OCI-LY3 (cell line): ENCODE results near the gene SH2D6.

Experiments used
- H2AFZ ChIP-seq: fragments of 200-600, 300-600 bp; shearing (Covaris generic); 2 replicates; pipeline ENCODE4 v1.6.0; 2014; ENCODE audit warnings: antibody characterized with exemption, low read depth, low read length
- H3K27ac ChIP-seq: fragments of 200-600, 300-600 bp; sonication (generic); 2 replicates; pipeline ENCODE4 v1.5.1; 2014; ENCODE audit warnings: mild to moderate bottlenecking, low read length, moderate library complexity, mixed read lengths
- H3K27me3 ChIP-seq: fragments of 200-600, 300-600 bp; sonication (generic); 2 replicates; pipeline ENCODE4 v1.6.1; 2014; ENCODE audit warnings: low read depth, low read length, mixed read lengths
- H3K36me3 ChIP-seq: fragments of 200-600, 300-600 bp; sonication (generic); replicated peaks from 2 replicates; pipeline ENCODE3; 2014; ENCODE audit warnings: low read depth, low read length, mixed read lengths
- H3K4me1 ChIP-seq: fragments of 300-600, 200-600 bp; sonication (generic); 2 replicates; pipeline ENCODE4 v1.6.1; 2014; ENCODE audit warnings: low read length, mixed read lengths
- H3K4me2 ChIP-seq: fragments of 200-600, 300-600 bp; sonication (generic); 2 replicates; pipeline ENCODE4 v1.6.1; 2014; ENCODE audit warnings: low read length, mixed read lengths
- H3K4me3 ChIP-seq: fragments of 300-600, 200-600 bp; sonication (generic); 2 replicates; pipeline ENCODE4 v1.5.1; 2014; ENCODE audit warnings: antibody characterized with exemption, mild to moderate bottlenecking, low read length, moderate library complexity
- H3K79me2 ChIP-seq: fragments of 300-600, 200-600 bp; shearing (Covaris generic); 2 replicates; pipeline ENCODE4 v1.6.1; 2014; ENCODE audit warnings: mild to moderate bottlenecking, low read length, mixed read lengths
- H3K9ac ChIP-seq: fragments of 300-600, 200-600 bp; shearing (Covaris generic); 2 replicates; pipeline ENCODE4 v1.6.0; 2014; ENCODE audit warnings: mild to moderate bottlenecking, low read length, moderate library complexity
- H3K9me3 ChIP-seq: fragments of 200-600, 300-600 bp; shearing (Covaris generic); 2 replicates; pipeline ENCODE4 v1.6.1; 2014; ENCODE audit warnings: low read length, mixed read lengths; ENCODE audit not compliant: insufficient read depth
- H4K20me1 ChIP-seq: fragments of 200-600, 300-600 bp; sonication (generic); 2 replicates; pipeline ENCODE4 v1.6.1; 2016; ENCODE audit warnings: low read length, mixed read lengths; ENCODE audit not compliant: insufficient read depth
- EZH2phosphoT487 ChIP-seq: fragments of 200-600 bp; shearing (Covaris generic); IDR thresholded peaks from 2 replicates; pipeline ENCODE4 v1.6.1; 2018; ENCODE audit warnings: antibody characterized with exemption, mixed run types, low read depth
- TF ChIP-seq, protein P1 (sequence below): fragments of 200-600, 300-600 bp; sonication (generic); IDR thresholded peaks from 2 replicates; pipeline ENCODE4 v1.5.1; 2014; ENCODE audit warnings: antibody characterized with exemption, low read length, low read depth

The SH2D6 gene

DNA sequence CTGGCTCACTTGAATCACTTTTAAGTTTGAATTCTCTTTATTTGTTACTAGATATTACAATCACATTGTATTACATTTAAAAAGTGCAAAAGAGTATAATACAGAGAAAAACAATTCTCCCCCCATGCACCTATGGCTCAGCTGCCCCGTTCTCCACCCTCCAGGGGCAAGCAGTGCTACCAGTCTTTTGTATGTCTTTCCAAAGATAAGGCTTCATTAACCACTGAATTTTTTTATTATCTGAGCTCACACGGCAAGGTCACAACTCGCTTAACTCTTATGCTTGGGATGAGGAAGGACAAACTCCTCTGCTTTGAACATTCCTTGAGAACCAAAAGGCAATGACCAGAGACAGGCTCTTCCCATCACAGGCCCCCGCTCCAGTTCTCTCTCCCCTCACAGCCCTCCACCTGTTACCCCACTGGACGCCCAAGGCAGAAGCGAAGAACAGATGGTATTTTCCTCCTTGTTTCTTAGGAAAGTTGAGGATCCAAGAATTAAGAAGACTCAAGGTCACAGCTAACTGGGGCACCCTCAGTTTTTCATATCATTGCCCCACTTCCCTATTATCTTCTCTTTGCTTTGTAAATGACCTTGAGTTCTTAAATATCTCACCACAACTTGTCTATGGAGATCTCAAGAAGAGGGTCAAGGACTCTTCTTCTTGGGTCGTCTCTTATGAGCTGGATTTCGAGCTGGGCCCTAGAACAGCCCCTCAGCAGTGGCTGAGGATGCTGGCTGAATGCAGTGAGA lies 30.1 kb downstream of the SH2D6 start:
- Histone ChIP-seq H3K36me3 (no peaks in the 10 kb centered on the region), H3K9me3 (no peaks in the 10 kb centered on the region), H3K79me2 (no peaks in the 10 kb centered on the region), H3K27me3 (no peaks in the 10 kb centered on the region), H3K4me3 (no peak overlapping the region), H3K27ac (no peak overlapping the region), H3K4me1 (0 out of 2 replicates have a peak, but pooled peaks cover 3% of the 10 kb centered on the region), H4K20me1 (no peaks in the 10 kb centered on the region), H2AFZ (no peak overlapping the region), H3K9ac (no peak overlapping the region), H3K4me2 (no peak overlapping the region)
- no peak for TF ChIP-seq EZH2phosphoT487
- TF ChIP-seq, protein P1, sequence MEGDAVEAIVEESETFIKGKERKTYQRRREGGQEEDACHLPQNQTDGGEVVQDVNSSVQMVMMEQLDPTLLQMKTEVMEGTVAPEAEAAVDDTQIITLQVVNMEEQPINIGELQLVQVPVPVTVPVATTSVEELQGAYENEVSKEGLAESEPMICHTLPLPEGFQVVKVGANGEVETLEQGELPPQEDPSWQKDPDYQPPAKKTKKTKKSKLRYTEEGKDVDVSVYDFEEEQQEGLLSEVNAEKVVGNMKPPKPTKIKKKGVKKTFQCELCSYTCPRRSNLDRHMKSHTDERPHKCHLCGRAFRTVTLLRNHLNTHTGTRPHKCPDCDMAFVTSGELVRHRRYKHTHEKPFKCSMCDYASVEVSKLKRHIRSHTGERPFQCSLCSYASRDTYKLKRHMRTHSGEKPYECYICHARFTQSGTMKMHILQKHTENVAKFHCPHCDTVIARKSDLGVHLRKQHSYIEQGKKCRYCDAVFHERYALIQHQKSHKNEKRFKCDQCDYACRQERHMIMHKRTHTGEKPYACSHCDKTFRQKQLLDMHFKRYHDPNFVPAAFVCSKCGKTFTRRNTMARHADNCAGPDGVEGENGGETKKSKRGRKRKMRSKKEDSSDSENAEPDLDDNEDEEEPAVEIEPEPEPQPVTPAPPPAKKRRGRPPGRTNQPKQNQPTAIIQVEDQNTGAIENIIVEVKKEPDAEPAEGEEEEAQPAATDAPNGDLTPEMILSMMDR = no peak

DNA sequence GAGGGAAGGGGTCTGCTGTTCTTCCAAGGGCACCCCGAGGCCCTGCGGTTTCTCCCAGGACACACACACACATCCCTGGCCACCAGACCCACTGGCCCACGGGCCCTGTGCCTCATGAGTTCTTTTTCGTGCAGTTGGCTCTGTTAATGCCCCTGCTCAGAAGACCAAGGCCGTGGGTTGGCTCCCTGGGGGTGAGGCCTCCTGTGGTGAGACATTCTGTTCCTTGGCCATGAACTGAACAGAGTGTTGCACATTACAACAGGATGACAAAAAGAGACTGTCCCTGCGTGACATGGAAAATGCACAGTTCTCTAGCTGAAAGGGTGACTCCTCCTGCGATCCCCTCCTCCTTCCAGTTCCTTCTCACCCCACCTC lies 30.7 kb downstream of the SH2D6 start:
- no peaks in the 10 kb centered on the region for H3K27me3 ChIP-seq
- H3K27ac ChIP-seq = no peak overlapping the region
- TF ChIP-seq EZH2phosphoT487 = no peak
- TF ChIP-seq, protein P1 = no peak
- no peaks in the 10 kb centered on the region for H3K36me3 ChIP-seq
- no peaks in the 10 kb centered on the region for H3K9me3 ChIP-seq
- 0 out of 2 replicates have a peak, but pooled peaks cover 3% of the 10 kb centered on the region for H3K4me1 ChIP-seq
- no peak overlapping the region for H2AFZ ChIP-seq
- no peak overlapping the region for H3K4me3 ChIP-seq
- H3K9ac ChIP-seq = no peak overlapping the region
- no peaks in the 10 kb centered on the region for H4K20me1 ChIP-seq
- H3K79me2 ChIP-seq = no peaks in the 10 kb centered on the region
- H3K4me2 ChIP-seq = no peak overlapping the region

DNA sequence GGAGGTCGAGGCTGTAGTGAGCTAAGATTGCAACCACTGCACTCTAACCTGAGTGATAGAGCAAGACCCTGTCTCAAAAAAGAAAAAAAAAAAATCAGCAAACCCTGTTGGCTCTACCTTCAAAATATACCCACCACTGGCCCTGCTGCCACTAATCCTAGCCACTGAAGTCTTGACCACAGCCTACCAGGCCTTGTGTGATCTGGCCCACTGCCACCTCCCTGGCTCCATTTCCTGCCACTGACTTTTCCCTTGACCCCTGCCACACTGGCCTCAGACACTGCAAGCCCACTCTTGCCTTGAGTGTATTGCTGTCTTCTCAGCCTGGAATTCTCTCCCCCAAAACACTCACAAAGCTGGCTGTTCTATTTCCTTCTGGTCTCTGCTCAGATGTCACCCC lies 33.7 kb downstream of the SH2D6 start:
- Histone ChIP-seq H3K4me2 (no peak overlapping the region), H2AFZ (no peak overlapping the region), H3K9ac (no peak overlapping the region), H3K9me3 (no peaks in the 10 kb centered on the region), H3K27me3 (no peaks in the 10 kb centered on the region), H3K79me2 (no peaks in the 10 kb centered on the region), H3K4me3 (no peak overlapping the region), H3K27ac (no peak overlapping the region), H3K36me3 (no peaks in the 10 kb centered on the region), H3K4me1 (0 out of 2 replicates have a peak, but pooled peaks cover 3% of the 10 kb centered on the region), H4K20me1 (no peaks in the 10 kb centered on the region)
- TF ChIP-seq, protein P1 = no peak
- no peak for TF ChIP-seq EZH2phosphoT487

DNA sequence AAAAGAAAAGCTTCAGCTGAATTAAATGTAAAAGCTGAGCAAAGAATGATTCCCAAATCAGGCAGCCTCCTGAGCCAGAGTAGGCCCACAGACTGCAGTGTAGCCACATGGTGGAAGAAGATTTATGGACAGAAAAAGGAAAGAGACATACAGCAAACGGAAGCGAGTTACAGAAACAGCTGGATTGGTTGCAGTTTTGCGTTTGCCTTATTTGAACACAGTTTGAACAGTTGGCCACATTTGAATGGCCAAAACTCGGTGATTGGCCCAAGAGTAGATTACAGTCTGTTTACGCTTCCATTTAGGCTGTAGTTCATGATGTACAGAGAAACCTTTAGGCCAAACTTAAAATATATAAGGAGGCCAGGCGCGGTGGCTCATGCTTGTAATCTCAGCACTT lies 35.1 kb downstream of the SH2D6 start:
- 0 out of 2 replicates have a peak, but pooled peaks cover 3% of the 10 kb centered on the region for H3K4me1 ChIP-seq
- no peak overlapping the region for H3K4me3 ChIP-seq
- H3K27ac ChIP-seq = no peak overlapping the region
- H3K27me3 ChIP-seq = no peaks in the 10 kb centered on the region
- H4K20me1 ChIP-seq = no peaks in the 10 kb centered on the region
- no peak for TF ChIP-seq EZH2phosphoT487
- TF ChIP-seq, protein P1 = no peak
- no peaks in the 10 kb centered on the region for H3K9me3 ChIP-seq
- H3K79me2 ChIP-seq = no peaks in the 10 kb centered on the region
- H3K4me2 ChIP-seq = no peak overlapping the region
- H3K36me3 ChIP-seq = no peaks in the 10 kb centered on the region
- no peak overlapping the region for H3K9ac ChIP-seq
- H2AFZ ChIP-seq = no peak overlapping the region
